Progenitor cell of endocrine pancreas (in vitro differentiated cells): ENCODE measurements around the gene PAQR5. TPM values are rescaled to one million over a fixed set of nuclear protein-coding genes. Genes with fewer than 3 reads are reported as not detected.

Experiments
- DNase-seq: peaks from one replicate; pipeline ENCODE4 v3.0.0; 2021; ENCODE audit warnings: low spot score; ENCODE audit not compliant: unreplicated experiment
- H3K27ac Mint-ChIP-seq: 2 replicates; pipeline ENCODE4 v1.8.0; 2021; ENCODE audit warnings: mild to moderate bottlenecking, moderate library complexity, mixed read lengths
- H3K27me3 Mint-ChIP-seq: 2 replicates; pipeline ENCODE4 v1.8.0; 2021; ENCODE audit warnings: mixed read lengths
- H3K36me3 Mint-ChIP-seq: 2 replicates; pipeline ENCODE4 v1.8.0; 2022; ENCODE audit warnings: mixed read lengths; ENCODE audit not compliant: insufficient read depth
- H3K4me1 Mint-ChIP-seq: 2 replicates; pipeline ENCODE4 v1.8.0; 2021; ENCODE audit warnings: low read depth, mixed read lengths
- H3K4me3 Mint-ChIP-seq: 2 replicates; pipeline ENCODE4 v1.8.0; 2021; ENCODE audit warnings: low read depth, mild to moderate bottlenecking, moderate library complexity, mixed read lengths
- H3K9me3 Mint-ChIP-seq: 2 replicates; pipeline ENCODE4 v1.8.0; 2021; ENCODE audit warnings: low read depth, mixed read lengths
- CTCF ChIP-seq: fragments of 200-600 bp; sonication (generic); IDR thresholded peaks from one replicate; pipeline ENCODE4 v1.5.0; 2021; ENCODE audit warnings: antibody characterized with exemption, mild to moderate bottlenecking; ENCODE audit not compliant: unreplicated experiment
- total RNA-seq: library from RNA; stranded (reverse); gene quantifications from 2 replicates; pipeline ENCODE4 v1.2.1, GENCODE V29; 2021

PAQR5 gene
- total RNA-seq, 1 donor from 2014 or later, result 14.6 TPM

GRCh38 chr15:69319384-69320375 lies 21.0 kb downstream of the PAQR5 start:
- no peak for DNase-seq
- TF ChIP-seq CTCF, result no peak
- H3K27me3 Mint-ChIP-seq, result no peaks in the 10 kb centered on the region
- H3K4me1 Mint-ChIP-seq, result peaks cover 23% of the 10 kb centered on the region
- H3K9me3 Mint-ChIP-seq, result no peaks in the 10 kb centered on the region
- no peak overlapping the region for H3K27ac Mint-ChIP-seq
- H3K4me3 Mint-ChIP-seq, result no peak overlapping the region
- no peaks in the 10 kb centered on the region for H3K36me3 Mint-ChIP-seq

GRCh38 chr15:69320977-69321554 lies 22.4 kb downstream of the PAQR5 start:
- Mint-ChIP-seq H3K4me1 (peaks cover 20% of the 10 kb centered on the region), H3K27ac (no peak overlapping the region), H3K4me3 (no peak overlapping the region), H3K9me3 (no peaks in the 10 kb centered on the region), H3K27me3 (no peaks in the 10 kb centered on the region), H3K36me3 (no peaks in the 10 kb centered on the region)
- no peak for DNase-seq
- TF ChIP-seq CTCF, result no peak

- H3K9me3 Mint-ChIP-seq, result no peaks in the 10 kb centered on the region
- no peak for DNase-seq
- no peaks in the 10 kb centered on the region for H3K27me3 Mint-ChIP-seq
- no peaks in the 10 kb centered on the region for H3K4me1 Mint-ChIP-seq
- H3K27ac Mint-ChIP-seq, result no peak overlapping the region
- no peaks in the 10 kb centered on the region for H3K36me3 Mint-ChIP-seq
- H3K4me3 Mint-ChIP-seq, result no peak overlapping the region
- no peak for TF ChIP-seq CTCF
Measured at GRCh38 chr15:69323893-69324430, 25.2 kb downstream of the PAQR5 start.

- Mint-ChIP-seq H3K27me3 (no peaks in the 10 kb centered on the region), H3K4me1 (no peaks in the 10 kb centered on the region), H3K9me3 (no peaks in the 10 kb centered on the region), H3K4me3 (no peak overlapping the region), H3K36me3 (no peaks in the 10 kb centered on the region), H3K27ac (no peak overlapping the region)
- TF ChIP-seq CTCF, result no peak
- no peak for DNase-seq
Measured at GRCh38 chr15:69324565-69324964, 25.9 kb downstream of the PAQR5 start.

- Mint-ChIP-seq H3K4me3 (no peak overlapping the region), H3K36me3 (peaks cover 3% of the 10 kb centered on the region), H3K27me3 (no peaks in the 10 kb centered on the region), H3K4me1 (no peaks in the 10 kb centered on the region), H3K9me3 (no peaks in the 10 kb centered on the region), H3K27ac (no peak overlapping the region)
- DNase-seq, result no peak
- TF ChIP-seq CTCF, result no peak
Measured at GRCh38 chr15:69325456-69325971, 26.8 kb downstream of the PAQR5 start.
